KOPT-K1 (cell line): ENCODE results near the gene RAP1GDS1.
"Not testable (repeated sequence)": the region's sequence is repeated elsewhere in the genome, so short reads cannot be mapped to it uniquely, and the experiment has no call there.

Experiments used
- H3K27ac ChIP-seq: fragments of 200-600 bp; sonication (generic); 2 replicates; pipeline ENCODE4 v1.5.1; 2016; ENCODE audit warnings: antibody characterized with exemption, mild to moderate bottlenecking, low read depth, low read length; ENCODE audit not compliant: poor library complexity, severe bottlenecking
- H3K36me3 ChIP-seq: fragments of 200-600 bp; sonication (generic); 2 replicates; pipeline ENCODE4 v1.5.1; 2017; ENCODE audit warnings: antibody characterized with exemption, mild to moderate bottlenecking, low read length, moderate library complexity; ENCODE audit not compliant: insufficient read depth
- H3K9me3 ChIP-seq: fragments of 200-600 bp; sonication (generic); 2 replicates; pipeline ENCODE4 v1.5.1; 2017; ENCODE audit warnings: antibody characterized with exemption, low read length, mild to moderate bottlenecking; ENCODE audit not compliant: insufficient read depth, poor library complexity, severe bottlenecking

The RAP1GDS1 gene

DNA sequence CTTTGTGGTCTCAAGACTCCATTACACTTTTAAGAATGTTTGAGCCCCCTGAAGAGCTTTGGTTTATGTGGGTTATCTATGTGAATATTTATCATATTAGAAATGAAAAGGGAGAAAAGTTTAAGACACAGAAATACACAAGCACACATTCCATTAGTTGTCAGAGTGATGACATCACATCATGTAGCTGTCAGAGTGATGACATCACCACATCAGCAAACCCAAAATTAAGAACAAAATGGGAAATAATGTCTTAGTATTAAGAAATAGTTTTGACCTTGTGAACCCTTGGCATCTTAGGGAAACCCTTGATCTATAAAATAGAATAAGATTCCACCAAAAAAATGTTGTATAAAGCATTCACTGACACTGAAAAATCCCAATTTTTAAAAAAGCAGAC is 201.3 kb downstream of the RAP1GDS1 start:
- Histone ChIP-seq H3K27ac (no peak overlapping the region), H3K36me3 (no peaks in the 10 kb centered on the region)

DNA sequence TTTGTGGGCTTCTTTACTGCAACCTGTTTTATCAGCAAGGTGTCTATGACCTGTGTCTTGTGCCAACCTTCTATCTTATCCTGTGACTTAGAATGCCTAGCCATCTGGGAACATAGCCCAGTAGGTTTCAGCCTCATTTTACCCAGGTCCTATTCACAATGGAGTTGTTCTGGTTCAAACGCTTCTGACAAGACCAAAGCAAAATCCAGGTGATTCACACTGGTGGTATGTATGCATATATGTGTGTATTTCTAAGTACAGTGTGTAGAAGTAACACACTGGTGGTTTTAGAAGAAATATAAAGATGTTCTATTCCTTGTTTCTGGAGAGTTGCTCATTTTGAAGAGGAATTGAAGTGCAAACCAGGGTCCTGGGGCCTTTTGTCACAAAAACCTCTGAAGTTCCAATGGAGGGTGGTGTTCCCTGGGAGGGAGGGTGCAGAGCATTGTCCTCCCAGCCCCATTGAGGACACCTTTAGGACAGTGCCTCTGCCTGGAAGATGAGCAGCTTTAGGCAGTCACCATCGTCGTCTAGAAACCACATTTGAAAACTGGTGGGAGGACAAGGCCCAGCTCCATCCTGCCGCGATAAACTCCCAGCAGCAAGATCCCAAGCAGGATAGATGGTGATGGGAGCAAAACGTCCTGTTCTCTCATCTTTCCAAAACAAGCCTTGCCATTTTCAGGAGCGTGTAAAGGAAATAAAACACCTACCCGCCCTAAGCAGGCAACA is 205.8 kb downstream of the RAP1GDS1 start:
- H3K9me3 ChIP-seq = peaks cover under 1% of the 10 kb centered on the region
- peaks cover 14% of the 10 kb centered on the region for H3K36me3 ChIP-seq
- no peak overlapping the region for H3K27ac ChIP-seq

More for the DNA sequence above, 201.3 kb downstream of the RAP1GDS1 start:
- H3K9me3 ChIP-seq = peaks cover 16% of the 10 kb centered on the region

DNA sequence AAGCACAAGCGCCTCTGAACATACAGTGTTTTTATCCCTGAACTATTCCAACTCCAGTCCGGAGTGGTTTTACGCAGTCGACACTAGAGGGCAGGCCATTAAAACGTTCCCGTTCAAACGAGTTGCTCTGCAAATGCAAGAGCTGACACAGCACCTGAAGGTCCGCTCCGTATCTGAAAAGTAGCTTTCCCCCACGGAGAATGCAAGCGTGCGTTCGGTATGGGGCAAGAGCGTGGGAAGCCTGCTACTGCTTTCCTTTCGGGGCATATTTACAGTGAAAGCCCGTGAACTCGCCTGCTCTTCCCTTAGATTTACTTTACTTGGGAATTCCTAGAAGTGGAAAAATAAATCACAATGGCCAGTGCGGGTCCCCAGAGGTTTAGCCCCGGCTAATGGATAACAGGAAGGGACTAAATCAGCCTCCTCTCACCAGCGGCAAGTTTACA is 206.5 kb downstream of the RAP1GDS1 start:
- Histone ChIP-seq H3K9me3 (no peaks in the 10 kb centered on the region), H3K27ac (no peak overlapping the region), H3K36me3 (peaks cover 20% of the 10 kb centered on the region)

DNA sequence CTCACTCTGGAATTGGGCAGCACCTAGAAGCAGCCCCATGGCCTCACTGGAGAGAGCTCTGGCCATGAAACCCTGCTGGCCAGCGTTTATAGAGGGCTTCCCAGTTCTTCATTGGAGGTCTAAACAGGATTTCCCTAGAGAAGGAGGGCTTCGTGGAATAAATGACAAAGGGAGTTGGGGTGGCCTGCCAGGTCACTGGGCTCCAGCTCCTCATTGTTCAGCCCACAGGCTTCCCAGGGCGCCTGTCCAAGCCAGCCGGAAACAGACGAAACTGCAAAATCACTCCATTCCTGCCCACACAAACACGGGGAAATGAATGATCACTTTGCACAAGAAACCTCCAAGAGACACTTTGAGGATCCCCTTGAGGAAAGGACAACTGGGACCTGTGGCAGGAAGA is 207.5 kb downstream of the RAP1GDS1 start:
- H3K27ac ChIP-seq = no peak overlapping the region
- H3K36me3 ChIP-seq = peaks cover 28% of the 10 kb centered on the region
- H3K9me3 ChIP-seq = no peaks in the 10 kb centered on the region

DNA sequence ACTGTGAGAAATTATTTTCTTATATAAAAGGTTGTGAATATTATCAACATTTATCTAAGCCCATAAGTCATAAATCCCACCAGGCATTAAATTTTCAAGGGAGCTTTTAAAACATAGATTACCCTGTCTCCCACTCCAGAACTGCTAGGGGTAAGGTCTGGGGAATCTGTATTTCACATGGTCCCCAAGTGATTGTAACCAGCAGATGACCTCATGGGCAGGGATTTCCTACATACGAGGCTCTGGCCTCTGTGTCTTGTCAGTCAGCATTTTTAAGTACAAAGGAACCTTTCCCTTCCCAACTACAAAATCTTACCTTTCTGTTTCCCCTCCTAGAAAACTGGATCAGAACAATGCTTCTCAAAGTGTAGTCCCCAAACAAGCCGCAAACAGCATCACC is 208.6 kb downstream of the RAP1GDS1 start:
- Histone ChIP-seq H3K27ac (no peak overlapping the region), H3K9me3 (no peaks in the 10 kb centered on the region), H3K36me3 (peaks cover 36% of the 10 kb centered on the region)

DNA sequence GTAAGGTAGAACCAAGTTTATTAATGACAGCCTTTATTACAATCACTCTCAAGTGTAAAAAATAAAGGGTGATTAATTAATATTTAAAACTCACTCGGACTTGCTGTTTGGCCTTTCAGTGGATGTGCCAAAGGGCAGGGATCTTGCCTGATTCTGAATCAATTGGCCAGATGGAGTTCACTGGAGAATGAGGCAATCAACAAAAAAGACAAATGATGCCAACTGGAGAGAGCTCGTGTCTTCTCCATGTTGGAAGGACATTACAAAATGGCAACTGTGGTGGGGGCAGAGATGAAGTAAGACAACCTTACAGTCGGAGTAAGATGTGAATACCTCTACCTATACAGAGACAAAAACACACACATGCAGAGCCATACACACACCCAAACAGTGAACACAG is 209.2 kb downstream of the RAP1GDS1 start:
- H3K9me3 ChIP-seq = no peaks in the 10 kb centered on the region
- H3K36me3 ChIP-seq = peaks cover 42% of the 10 kb centered on the region
- peak overlapping the region; percentile 43 for H3K27ac ChIP-seq

DNA sequence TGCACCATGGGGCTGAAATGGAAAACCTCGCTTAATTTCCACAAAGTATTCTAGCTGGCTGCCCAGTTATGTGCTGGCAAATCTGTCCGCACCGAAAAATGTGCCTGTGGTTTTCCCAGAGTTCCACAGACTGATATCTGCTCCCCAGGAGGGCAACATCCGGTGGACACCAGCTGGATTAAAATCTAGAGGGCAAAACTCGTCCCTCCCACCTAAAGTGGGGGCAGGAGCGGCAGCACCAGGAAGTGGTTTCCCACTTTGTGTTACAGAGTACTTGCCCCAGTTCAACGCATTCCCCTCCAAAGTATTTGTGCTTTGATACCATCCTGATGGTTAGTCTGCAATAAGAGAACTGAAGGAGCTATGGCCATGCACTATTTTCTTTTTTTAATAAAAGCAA is 209.6 kb downstream of the RAP1GDS1 start:
- Histone ChIP-seq H3K36me3 (peaks cover 44% of the 10 kb centered on the region), H3K9me3 (no peaks in the 10 kb centered on the region), H3K27ac (peak overlapping the region; percentile 43)

DNA sequence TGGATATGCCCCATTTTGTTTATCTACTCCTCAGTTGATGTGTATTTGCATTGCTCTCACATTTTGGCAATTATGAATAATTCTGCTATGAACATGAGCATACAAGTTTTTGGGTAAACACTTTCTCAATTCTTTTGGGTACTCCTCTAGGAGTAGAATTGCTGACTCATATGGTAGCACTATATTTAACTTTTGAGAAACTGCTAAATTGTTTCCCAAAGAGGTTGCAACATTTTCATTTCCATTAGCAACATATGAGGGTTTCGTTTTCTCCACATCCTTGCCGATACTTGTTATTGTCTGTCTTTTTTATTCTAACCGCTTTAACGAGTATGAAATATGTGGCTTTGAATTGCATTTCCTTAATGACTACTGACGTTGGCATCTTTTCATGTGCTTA is 211.9 kb downstream of the RAP1GDS1 start:
- H3K27ac ChIP-seq = no peak overlapping the region
- peaks cover 60% of the 10 kb centered on the region for H3K36me3 ChIP-seq
- no peaks in the 10 kb centered on the region for H3K9me3 ChIP-seq

DNA sequence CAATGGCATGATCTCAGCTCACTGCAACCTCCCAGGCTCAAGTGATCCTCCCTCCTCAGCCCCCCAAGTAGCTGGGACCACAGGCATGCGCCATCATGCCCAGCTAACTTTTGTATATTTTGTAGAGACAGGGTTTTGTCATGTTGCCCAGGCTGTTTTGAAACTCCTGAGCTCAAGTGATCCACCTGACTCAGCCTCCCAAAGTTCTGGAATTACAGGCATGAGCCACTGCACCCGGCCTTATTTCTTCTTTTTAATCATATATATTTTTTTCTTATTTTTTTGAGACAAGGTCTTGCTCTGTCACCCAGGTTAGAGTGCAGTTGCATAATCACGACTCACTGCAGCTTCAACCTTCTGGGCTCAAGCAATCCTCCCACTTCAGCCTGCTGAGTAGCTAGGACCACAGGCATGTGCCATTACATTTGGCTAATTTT is 213.2 kb downstream of the RAP1GDS1 start:
- no peak overlapping the region for H3K27ac ChIP-seq
- peaks cover 71% of the 10 kb centered on the region for H3K36me3 ChIP-seq
- no peaks in the 10 kb centered on the region for H3K9me3 ChIP-seq

DNA sequence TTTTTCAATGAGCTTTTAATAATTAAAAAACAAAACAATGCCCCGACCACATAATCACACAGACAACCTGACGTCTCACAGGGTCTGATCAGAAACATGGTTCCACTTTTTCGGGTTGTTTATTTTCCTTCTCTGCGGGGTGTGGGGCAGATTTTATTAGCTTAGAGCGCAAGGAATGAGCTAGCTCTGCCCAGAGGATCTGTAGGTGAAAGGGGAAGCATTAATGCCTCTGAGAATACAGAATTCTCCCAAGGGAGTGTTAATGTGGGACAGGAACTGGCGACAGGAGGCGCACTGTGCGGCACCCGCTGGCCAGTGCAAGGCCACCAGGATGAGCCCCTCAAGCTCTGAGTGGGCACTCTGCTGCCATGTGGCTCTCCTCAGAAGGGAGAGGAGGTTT is 215.7 kb downstream of the RAP1GDS1 start:
- Histone ChIP-seq H3K36me3 (peaks cover 58% of the 10 kb centered on the region), H3K27ac (no peak overlapping the region), H3K9me3 (no peaks in the 10 kb centered on the region)

DNA sequence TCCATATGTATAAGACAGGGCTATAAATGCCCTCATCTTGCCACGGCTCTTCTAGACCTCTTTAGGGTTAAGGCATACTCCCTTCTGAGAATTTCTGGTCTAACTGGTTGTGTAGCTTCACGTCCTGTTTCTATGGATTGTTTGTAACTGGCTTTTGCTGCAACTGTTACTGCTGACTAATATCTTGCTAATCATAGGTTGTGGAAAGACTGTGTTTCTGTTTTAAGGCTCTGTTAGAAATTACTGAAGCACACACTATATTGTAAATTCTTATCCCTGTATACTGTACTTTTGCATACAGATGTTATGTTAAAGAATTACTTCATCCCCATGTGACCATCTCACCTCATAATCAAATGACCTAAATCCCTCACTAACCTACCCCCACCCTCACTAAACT is 218.4 kb downstream of the RAP1GDS1 start:
- not testable (repeated sequence) for H3K27ac ChIP-seq

DNA sequence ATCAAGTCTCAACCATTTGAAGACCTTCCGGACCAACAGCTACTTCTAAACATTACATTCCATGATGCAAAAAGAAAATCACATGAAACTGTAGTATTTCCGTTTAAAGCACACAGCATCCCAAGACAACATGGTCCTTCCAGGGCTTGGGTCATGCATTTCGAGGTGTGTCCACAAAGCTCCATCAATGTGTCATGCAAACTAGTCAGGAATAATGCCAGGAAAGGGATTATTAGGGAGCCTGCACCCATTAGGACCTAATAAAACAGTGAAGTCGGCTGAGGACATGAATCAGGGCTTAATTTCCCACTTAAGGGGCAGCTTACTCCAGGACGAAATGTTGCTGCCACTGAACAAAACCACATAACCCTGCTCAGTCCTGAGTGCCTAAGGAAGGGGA is 219.4 kb downstream of the RAP1GDS1 start:
- no peak overlapping the region for H3K27ac ChIP-seq
- no peaks in the 10 kb centered on the region for H3K9me3 ChIP-seq

More for the DNA sequence above, 218.4 kb downstream of the RAP1GDS1 start:
- not testable (repeated sequence) for H3K9me3 ChIP-seq
- peaks cover 35% of the 10 kb centered on the region for H3K36me3 ChIP-seq

DNA sequence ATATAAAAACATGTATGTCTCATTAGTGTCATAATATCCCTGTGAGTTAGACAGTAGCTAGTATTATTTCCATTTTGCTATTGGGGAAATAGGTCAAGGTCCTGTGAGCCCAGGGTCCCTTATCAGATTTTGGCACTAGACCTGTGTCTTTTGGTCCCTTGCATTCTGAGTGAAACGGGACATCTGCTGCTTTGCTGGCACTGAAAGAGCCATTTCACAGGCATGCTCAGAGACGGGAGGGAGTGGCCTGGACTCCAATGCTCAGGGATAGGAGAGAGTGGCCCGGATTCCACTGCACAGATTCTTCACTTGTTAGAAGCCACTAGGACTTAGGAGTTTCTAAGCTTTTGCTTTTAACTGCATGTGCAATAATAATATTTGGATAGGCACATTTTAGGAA is 220.0 kb downstream of the RAP1GDS1 start:
- H3K27ac ChIP-seq = no peak overlapping the region

More for the DNA sequence above, 219.4 kb downstream of the RAP1GDS1 start:
- peaks cover 27% of the 10 kb centered on the region for H3K36me3 ChIP-seq

DNA sequence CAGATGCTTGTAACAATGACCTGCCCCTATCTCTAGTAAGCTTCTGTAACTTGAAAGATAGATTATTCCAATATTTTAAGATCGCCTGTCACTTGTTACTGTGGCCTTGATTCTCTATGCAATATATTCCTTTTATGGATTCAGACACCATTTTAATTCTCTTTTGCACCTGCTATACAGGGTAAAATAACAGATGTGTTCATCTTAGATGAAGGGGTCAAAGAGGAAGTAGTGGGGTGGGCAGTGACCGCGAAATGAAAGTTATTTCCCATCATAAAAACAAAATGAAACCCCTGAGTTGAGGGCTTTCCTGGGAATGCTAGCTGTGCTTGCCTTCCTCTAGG is 221.3 kb downstream of the RAP1GDS1 start:
- H3K27ac ChIP-seq = no peak overlapping the region
- H3K9me3 ChIP-seq = no peaks in the 10 kb centered on the region
- peaks cover 11% of the 10 kb centered on the region for H3K36me3 ChIP-seq

More for the DNA sequence above, 220.0 kb downstream of the RAP1GDS1 start:
- Histone ChIP-seq H3K36me3 (peaks cover 23% of the 10 kb centered on the region), H3K9me3 (no peaks in the 10 kb centered on the region)

DNA sequence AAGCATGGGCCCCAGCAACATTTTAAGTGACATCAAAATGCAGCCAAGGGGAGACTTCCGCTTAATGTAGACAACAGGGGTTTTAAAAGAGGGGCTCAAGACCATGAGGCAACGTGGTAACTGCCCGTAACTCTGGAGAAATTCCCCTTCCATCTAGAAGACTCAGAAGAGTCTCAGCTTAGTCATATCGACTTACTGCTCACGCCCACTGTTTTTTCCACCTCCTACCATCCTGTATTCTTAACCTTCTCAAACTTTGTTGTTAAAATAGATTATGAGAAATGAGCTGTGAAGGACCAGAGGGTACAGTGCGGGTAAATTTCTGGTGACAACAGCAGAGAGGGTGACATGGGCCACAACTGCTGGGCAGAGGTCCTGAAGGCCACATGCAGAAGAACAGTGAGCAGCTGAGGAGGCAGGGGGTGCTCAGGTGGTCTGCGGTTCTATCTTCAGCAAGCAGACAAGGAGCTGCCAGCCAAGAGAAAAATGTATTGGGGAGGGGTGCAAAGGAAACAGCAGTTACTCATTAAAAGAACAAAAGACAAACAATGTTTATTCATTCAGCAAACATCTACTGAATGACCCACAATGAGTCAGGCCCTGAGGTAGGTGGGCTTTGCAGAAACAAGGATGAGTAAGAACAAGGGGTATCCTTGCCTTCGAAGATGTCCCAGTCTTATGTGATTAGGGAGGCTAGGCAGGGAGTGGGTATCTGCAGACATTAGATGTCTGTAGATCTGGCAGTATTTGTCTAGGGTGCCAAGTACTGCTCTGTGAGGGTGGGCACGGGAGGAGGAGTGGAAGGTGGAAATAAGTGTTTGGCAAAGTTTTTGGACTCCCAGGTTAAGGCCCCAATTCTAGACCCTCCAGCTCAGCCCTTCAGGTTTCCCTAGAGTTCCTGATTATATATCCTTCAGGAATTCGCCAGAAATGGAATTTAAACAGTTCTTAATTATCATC is 221.9 kb downstream of the RAP1GDS1 start:
- no peak overlapping the region for H3K27ac ChIP-seq
- no peaks in the 10 kb centered on the region for H3K9me3 ChIP-seq
- peaks cover 9% of the 10 kb centered on the region; the same call in 1 of the 2 replicates for H3K36me3 ChIP-seq
